ENCODE data around the gene SKP2.

The SKP2 gene

GRCh38 chr5:36199620-36200019 is 47.7 kb downstream of the SKP2 start:
- peaks cover 52% of the 10 kb centered on the region for H3K36me3 ChIP-seq (ENCODE audit: insufficient read depth, low read length)
- no peak overlapping the region for H3K9ac ChIP-seq (ENCODE audit: low read depth, low read length)
- H3K9me3 ChIP-seq (ENCODE audit: insufficient read depth, low read depth, low read length), result no peaks in the 10 kb centered on the region
- H3K27me3 ChIP-seq (ENCODE audit: insufficient read depth, low read length), result no peaks in the 10 kb centered on the region
- no peaks in the 10 kb centered on the region for H3K4me1 ChIP-seq (ENCODE audit: insufficient read depth, low read length)
- no peak overlapping the region for H3K4me3 ChIP-seq (ENCODE audit: low read length)
- WGBS, result 80% methylated on average over 1 of the region's 2 CpGs
- no peak overlapping the region for H3K27ac ChIP-seq (ENCODE audit: low read depth, low read length)

- Histone ChIP-seq H3K4me1 (ENCODE audit: insufficient read depth, low read length) (no peaks in the 10 kb centered on the region), H3K27me3 (ENCODE audit: insufficient read depth, low read length) (no peaks in the 10 kb centered on the region), H3K4me3 (ENCODE audit: low read length) (no peak overlapping the region), H3K36me3 (ENCODE audit: insufficient read depth, low read length) (peaks cover 44% of the 10 kb centered on the region), H3K27ac (ENCODE audit: low read depth, low read length) (no peak overlapping the region), H3K9me3 (ENCODE audit: insufficient read depth, low read depth, low read length) (no peaks in the 10 kb centered on the region), H3K9ac (ENCODE audit: low read depth, low read length) (no peak overlapping the region)
- 98% methylated on average over 4 of the region's 4 CpGs for WGBS
Observed at GRCh38 chr5:36200513-36200912, 48.6 kb downstream of the SKP2 start.

DNA sequence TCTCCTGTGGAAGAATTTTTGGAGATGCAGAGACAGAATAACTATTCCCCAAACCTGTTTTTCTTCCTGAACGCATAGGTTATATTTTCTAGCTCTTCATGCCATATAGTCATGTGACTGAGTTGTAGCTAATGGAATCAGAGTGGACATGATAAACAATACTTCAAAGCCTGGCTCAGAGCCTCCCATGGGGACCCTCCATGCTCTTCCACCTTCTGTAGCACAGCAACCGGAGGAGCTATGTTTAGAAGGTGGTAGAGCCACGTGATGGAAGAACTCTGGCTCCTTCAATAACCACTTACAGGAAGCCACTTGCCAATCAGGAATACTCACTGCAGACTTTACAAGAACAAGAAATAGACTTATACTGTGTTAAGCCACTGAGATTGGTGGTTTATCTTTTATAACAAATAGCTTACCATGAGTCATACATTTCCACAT is 50.6 kb downstream of the SKP2 start:
- no peak overlapping the region for H3K9ac ChIP-seq (ENCODE audit: low read depth, low read length)
- H3K36me3 ChIP-seq (ENCODE audit: insufficient read depth, low read length), result peaks cover 23% of the 10 kb centered on the region
- no peaks in the 10 kb centered on the region for H3K9me3 ChIP-seq (ENCODE audit: insufficient read depth, low read depth, low read length)
- H3K27ac ChIP-seq (ENCODE audit: low read depth, low read length), result no peak overlapping the region
- H3K27me3 ChIP-seq (ENCODE audit: insufficient read depth, low read length), result no peaks in the 10 kb centered on the region
- H3K4me3 ChIP-seq (ENCODE audit: low read length), result no peak overlapping the region
- no peaks in the 10 kb centered on the region for H3K4me1 ChIP-seq (ENCODE audit: insufficient read depth, low read length)
- 100% methylated on average over 1 of the region's 3 CpGs for WGBS

DNA sequence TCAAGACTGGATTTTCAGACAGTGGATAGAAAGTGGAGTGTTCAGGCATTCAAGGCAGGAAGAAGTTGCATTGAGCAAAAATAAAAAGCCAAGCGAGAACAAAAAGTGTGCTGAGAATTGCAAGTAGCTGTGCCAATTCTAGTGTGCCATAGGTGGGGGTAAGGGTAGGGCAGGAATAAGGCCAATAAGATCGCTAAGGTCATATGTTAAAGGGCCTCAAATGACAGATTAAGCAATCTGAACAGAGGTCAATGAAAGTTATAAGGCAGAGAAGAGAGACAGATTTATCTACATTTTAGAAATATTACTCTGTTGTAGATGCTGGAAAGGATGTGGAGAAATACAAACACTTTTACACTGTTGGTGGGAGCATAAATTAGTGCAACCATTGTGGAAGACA is 53.4 kb downstream of the SKP2 start:
- no peak overlapping the region for H3K4me3 ChIP-seq (ENCODE audit: low read length)
- H3K27me3 ChIP-seq (ENCODE audit: insufficient read depth, low read length), result no peaks in the 10 kb centered on the region
- H3K27ac ChIP-seq (ENCODE audit: low read depth, low read length), result no peak overlapping the region
- H3K4me1 ChIP-seq (ENCODE audit: insufficient read depth, low read length), result no peaks in the 10 kb centered on the region
- WGBS, result 95% methylated on average over 2 of the region's 2 CpGs
- peaks cover 12% of the 10 kb centered on the region for H3K36me3 ChIP-seq (ENCODE audit: insufficient read depth, low read length)
- no peaks in the 10 kb centered on the region for H3K9me3 ChIP-seq (ENCODE audit: insufficient read depth, low read depth, low read length)
- H3K9ac ChIP-seq (ENCODE audit: low read depth, low read length), result no peak overlapping the region

DNA sequence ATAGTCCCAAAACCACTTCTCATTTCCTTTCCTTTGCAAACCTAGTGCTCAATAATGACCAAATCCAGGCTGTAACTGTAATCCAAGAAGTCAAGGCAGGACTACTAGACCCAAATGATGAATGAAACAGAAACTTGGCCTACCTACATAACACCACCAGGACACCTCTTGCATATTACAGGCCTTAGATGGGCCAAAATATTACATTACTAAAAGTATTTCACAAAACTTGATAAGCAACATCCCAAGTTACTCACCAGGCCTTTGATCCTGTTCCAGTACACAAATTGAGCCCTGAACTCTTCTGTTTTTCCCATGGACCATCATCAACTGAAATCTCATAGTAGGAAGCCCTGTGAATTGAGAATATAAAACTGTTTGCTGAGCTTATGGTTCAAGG is 55.0 kb downstream of the SKP2 start:
- H3K4me1 ChIP-seq (ENCODE audit: insufficient read depth, low read length), result no peaks in the 10 kb centered on the region
- peaks cover 11% of the 10 kb centered on the region for H3K36me3 ChIP-seq (ENCODE audit: insufficient read depth, low read length)
- H3K9ac ChIP-seq (ENCODE audit: low read depth, low read length), result no peak overlapping the region
- H3K27me3 ChIP-seq (ENCODE audit: insufficient read depth, low read length), result no peaks in the 10 kb centered on the region
- no peak overlapping the region for H3K4me3 ChIP-seq (ENCODE audit: low read length)
- H3K9me3 ChIP-seq (ENCODE audit: insufficient read depth, low read depth, low read length), result no peaks in the 10 kb centered on the region
- H3K27ac ChIP-seq (ENCODE audit: low read depth, low read length), result no peak overlapping the region

GRCh38 chr5:36208786-36209185 is 56.9 kb downstream of the SKP2 start:
- Histone ChIP-seq H3K4me1 (ENCODE audit: insufficient read depth, low read length) (no peaks in the 10 kb centered on the region), H3K27ac (ENCODE audit: low read depth, low read length) (no peak overlapping the region), H3K9ac (ENCODE audit: low read depth, low read length) (no peak overlapping the region), H3K9me3 (ENCODE audit: insufficient read depth, low read depth, low read length) (no peaks in the 10 kb centered on the region), H3K36me3 (ENCODE audit: insufficient read depth, low read length) (peaks cover 20% of the 10 kb centered on the region), H3K4me3 (ENCODE audit: low read length) (no peak overlapping the region), H3K27me3 (ENCODE audit: insufficient read depth, low read length) (no peaks in the 10 kb centered on the region)
- 100% methylated on average over 1 of the region's 2 CpGs for WGBS

- WGBS, result 87% methylated on average over 3 of the region's 3 CpGs
- Histone ChIP-seq H3K4me1 (ENCODE audit: insufficient read depth, low read length) (no peaks in the 10 kb centered on the region), H3K4me3 (ENCODE audit: low read length) (no peak overlapping the region), H3K36me3 (ENCODE audit: insufficient read depth, low read length) (peaks cover 24% of the 10 kb centered on the region), H3K9ac (ENCODE audit: low read depth, low read length) (no peak overlapping the region), H3K9me3 (ENCODE audit: insufficient read depth, low read depth, low read length) (no peaks in the 10 kb centered on the region), H3K27me3 (ENCODE audit: insufficient read depth, low read length) (no peaks in the 10 kb centered on the region), H3K27ac (ENCODE audit: low read depth, low read length) (no peak overlapping the region)
Observed at GRCh38 chr5:36209664-36210063, 57.8 kb downstream of the SKP2 start.

DNA sequence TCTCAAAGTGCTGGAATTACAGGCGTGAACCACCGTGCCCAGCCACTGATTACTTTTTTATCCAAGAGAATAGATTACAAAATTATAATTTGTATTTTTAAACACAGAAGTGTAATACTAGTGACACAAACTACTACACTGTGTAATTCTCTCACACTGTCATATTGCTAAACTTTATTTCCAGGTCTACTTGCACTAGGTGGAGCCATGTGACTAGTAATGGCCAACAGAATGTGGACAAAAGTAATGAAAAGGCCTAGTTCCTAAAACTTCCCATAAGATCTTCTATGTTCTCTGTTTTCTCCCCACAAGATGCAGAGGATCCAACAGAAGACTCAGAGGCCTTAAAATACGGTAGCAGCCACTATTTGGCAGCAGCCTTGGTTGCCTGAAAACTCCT is 62.5 kb downstream of the SKP2 start:
- H3K9me3 ChIP-seq (ENCODE audit: insufficient read depth, low read depth, low read length), result no peaks in the 10 kb centered on the region
- WGBS, result 98% methylated on average over 3 of the region's 3 CpGs
- no peak overlapping the region for H3K4me3 ChIP-seq (ENCODE audit: low read length)
- peaks cover 49% of the 10 kb centered on the region for H3K36me3 ChIP-seq (ENCODE audit: insufficient read depth, low read length)
- H3K27ac ChIP-seq (ENCODE audit: low read depth, low read length), result no peak overlapping the region
- H3K9ac ChIP-seq (ENCODE audit: low read depth, low read length), result no peak overlapping the region
- H3K27me3 ChIP-seq (ENCODE audit: insufficient read depth, low read length), result no peaks in the 10 kb centered on the region
- no peaks in the 10 kb centered on the region for H3K4me1 ChIP-seq (ENCODE audit: insufficient read depth, low read length)

GRCh38 chr5:36215910-36216309 is 64.0 kb downstream of the SKP2 start:
- H3K4me3 ChIP-seq (ENCODE audit: low read length), result no peak overlapping the region
- H3K9me3 ChIP-seq (ENCODE audit: insufficient read depth, low read depth, low read length), result no peaks in the 10 kb centered on the region
- H3K4me1 ChIP-seq (ENCODE audit: insufficient read depth, low read length), result no peaks in the 10 kb centered on the region
- peaks cover 54% of the 10 kb centered on the region for H3K36me3 ChIP-seq (ENCODE audit: insufficient read depth, low read length)
- no peaks in the 10 kb centered on the region for H3K27me3 ChIP-seq (ENCODE audit: insufficient read depth, low read length)
- 100% methylated on average over 2 of the region's 2 CpGs for WGBS
- no peak overlapping the region for H3K27ac ChIP-seq (ENCODE audit: low read depth, low read length)
- H3K9ac ChIP-seq (ENCODE audit: low read depth, low read length), result no peak overlapping the region

DNA sequence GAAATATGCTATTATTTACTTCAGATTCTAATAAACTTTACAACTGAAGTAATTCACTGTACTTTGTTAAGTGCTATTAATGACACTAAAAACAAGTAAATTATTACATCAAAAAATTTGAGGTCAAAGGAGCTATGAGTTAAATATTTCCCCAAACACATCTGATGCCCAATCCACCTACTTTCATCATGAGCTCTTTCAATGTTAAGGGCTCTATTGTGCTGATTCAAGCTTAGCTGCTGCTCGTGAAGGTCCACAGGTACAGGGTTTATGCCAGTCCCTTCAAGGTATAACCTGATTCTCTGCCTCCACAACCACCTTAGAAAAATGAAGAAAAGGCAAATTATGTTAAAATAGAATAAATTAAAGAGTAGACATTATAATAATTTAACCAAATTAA is 65.7 kb downstream of the SKP2 start:
- Histone ChIP-seq H3K4me1 (ENCODE audit: insufficient read depth, low read length) (no peaks in the 10 kb centered on the region), H3K9ac (ENCODE audit: low read depth, low read length) (no peak overlapping the region), H3K9me3 (ENCODE audit: insufficient read depth, low read depth, low read length) (no peaks in the 10 kb centered on the region), H3K27ac (ENCODE audit: low read depth, low read length) (no peak overlapping the region), H3K4me3 (ENCODE audit: low read length) (no peak overlapping the region), H3K27me3 (ENCODE audit: insufficient read depth, low read length) (no peaks in the 10 kb centered on the region), H3K36me3 (ENCODE audit: insufficient read depth, low read length) (peaks cover 45% of the 10 kb centered on the region)
- WGBS, result 100% methylated on average over 1 of the region's 1 CpG

GRCh38 chr5:36217988-36218387 is 66.1 kb downstream of the SKP2 start:
- 96% methylated on average over 1 of the region's 1 CpG for WGBS
- no peaks in the 10 kb centered on the region for H3K27me3 ChIP-seq (ENCODE audit: insufficient read depth, low read length)
- no peak overlapping the region for H3K27ac ChIP-seq (ENCODE audit: low read depth, low read length)
- H3K9ac ChIP-seq (ENCODE audit: low read depth, low read length), result no peak overlapping the region
- no peaks in the 10 kb centered on the region for H3K9me3 ChIP-seq (ENCODE audit: insufficient read depth, low read depth, low read length)
- H3K36me3 ChIP-seq (ENCODE audit: insufficient read depth, low read length), result peaks cover 41% of the 10 kb centered on the region
- H3K4me1 ChIP-seq (ENCODE audit: insufficient read depth, low read length), result no peaks in the 10 kb centered on the region
- no peak overlapping the region for H3K4me3 ChIP-seq (ENCODE audit: low read length)

- Histone ChIP-seq H3K9ac (ENCODE audit: low read depth, low read length) (no peak overlapping the region), H3K27ac (ENCODE audit: low read depth, low read length) (no peak overlapping the region), H3K4me3 (ENCODE audit: low read length) (no peak overlapping the region), H3K9me3 (ENCODE audit: insufficient read depth, low read depth, low read length) (no peaks in the 10 kb centered on the region), H3K4me1 (ENCODE audit: insufficient read depth, low read length) (no peaks in the 10 kb centered on the region), H3K27me3 (ENCODE audit: insufficient read depth, low read length) (no peaks in the 10 kb centered on the region), H3K36me3 (ENCODE audit: insufficient read depth, low read length) (peaks cover 29% of the 10 kb centered on the region)
- 90% methylated on average over 1 of the region's 1 CpG for WGBS
Observed at GRCh38 chr5:36222620-36223019, 70.7 kb downstream of the SKP2 start.

All from HUES64 (cell line).